SK-N-SH treated with all-trans-retinoic acid at 6 μM for 48 hours (cell line): ENCODE measurements around the gene ZNF441.
A peak's percentile ranks its signal among the peaks of the same experiment; 100 is the strongest.

Source experiments
- ATAC-seq: fragments of 200-7000 bp; cut with Tn5 transposase; 3 replicates; pipeline ENCODE4 v1.9.1; 2020; ENCODE audit warnings: mild to moderate bottlenecking, moderate library complexity
- ARNTL ChIP-seq: fragments of 450-650 bp; formaldehyde crosslinking; IDR thresholded peaks from 2 replicates; pipeline ENCODE4 v1.5.0; 2020; ENCODE audit warnings: low read depth, mild to moderate bottlenecking, moderate library complexity, borderline replicate concordance
- BACH2 ChIP-seq: fragments of 250-450 bp; sonication (Bioruptor Pico); IDR thresholded peaks from 2 replicates; pipeline ENCODE4 v1.9.0; 2021; ENCODE audit warnings: mild to moderate bottlenecking, borderline replicate concordance
- CREB5 ChIP-seq: fragments of 250-450 bp; sonication (Bioruptor Pico); IDR thresholded peaks from 2 replicates; pipeline ENCODE4 v1.5.1; 2020; ENCODE audit warnings: low read depth, mild to moderate bottlenecking, moderate library complexity
- CSDC2 ChIP-seq: fragments of 250-450 bp; sonication (Bioruptor Pico); IDR thresholded peaks from 2 replicates; pipeline ENCODE4 v1.5.0; 2020; ENCODE audit warnings: mild to moderate bottlenecking, moderate library complexity
- CSRNP3 ChIP-seq: fragments of 250-450 bp; sonication (Bioruptor Pico); IDR thresholded peaks from 2 replicates; pipeline ENCODE4 v1.5.1; 2021; ENCODE audit warnings: mild to moderate bottlenecking, moderate library complexity
- ESRRG ChIP-seq: fragments of 250-450 bp; sonication (Bioruptor Pico); IDR thresholded peaks from 2 replicates; pipeline ENCODE4 v1.6.1; 2021; ENCODE audit warnings: mild to moderate bottlenecking
- GLIS3 ChIP-seq: fragments of 250-450 bp; sonication (Bioruptor Pico); IDR thresholded peaks from 2 replicates; pipeline ENCODE4 v1.5.0; 2020; ENCODE audit warnings: mild to moderate bottlenecking, moderate library complexity
- ISL1 ChIP-seq: fragments of 250-450 bp; sonication (Bioruptor Pico); IDR thresholded peaks from 2 replicates; pipeline ENCODE4 v2.1.2; 2022; ENCODE audit warnings: mild to moderate bottlenecking, moderate library complexity
- OSR1 ChIP-seq: fragments of 250-450 bp; sonication (Bioruptor Pico); IDR thresholded peaks from 2 replicates; pipeline ENCODE4 v1.8.0; 2022; ENCODE audit warnings: moderate library complexity, mild to moderate bottlenecking, inconsistent platforms
- PATZ1 ChIP-seq: fragments of 250-450 bp; sonication (Bioruptor Pico); IDR thresholded peaks from 2 replicates; pipeline ENCODE4 v1.8.0; 2020; ENCODE audit warnings: mild to moderate bottlenecking, moderate library complexity, borderline replicate concordance
- POU6F1 ChIP-seq: fragments of 250-450 bp; sonication (Bioruptor Pico); IDR thresholded peaks from 2 replicates; pipeline ENCODE4 v1.8.0; 2021; ENCODE audit warnings: low read depth, mild to moderate bottlenecking, moderate library complexity, borderline replicate concordance
- PPARA ChIP-seq: fragments of 250-450 bp; sonication (Bioruptor Pico); IDR thresholded peaks from 2 replicates; pipeline ENCODE4 v1.5.0; 2020; ENCODE audit warnings: mild to moderate bottlenecking, borderline replicate concordance
- SNAI2 ChIP-seq: fragments of 250-450 bp; sonication (Bioruptor Pico); IDR thresholded peaks from 2 replicates; pipeline ENCODE4 v1.5.0; 2020; ENCODE audit warnings: mild to moderate bottlenecking, moderate library complexity
- TCF4 ChIP-seq: fragments of 250-450 bp; sonication (Bioruptor Pico); IDR thresholded peaks from 2 replicates; pipeline ENCODE4 v1.8.0; 2021; ENCODE audit warnings: mild to moderate bottlenecking, moderate library complexity, borderline replicate concordance
- TOX ChIP-seq: fragments of 250-450 bp; sonication (Bioruptor Pico); IDR thresholded peaks from 2 replicates; pipeline ENCODE4 v1.8.0; 2021; ENCODE audit warnings: mild to moderate bottlenecking, moderate library complexity, borderline replicate concordance
- TSHZ2 ChIP-seq: fragments of 250-450 bp; sonication (Bioruptor Pico); IDR thresholded peaks from 2 replicates; pipeline ENCODE4 v1.5.0; 2020; ENCODE audit warnings: mild to moderate bottlenecking, moderate library complexity
- ZC3H10 ChIP-seq: fragments of 250-450 bp; sonication (Bioruptor Pico); IDR thresholded peaks from 2 replicates; pipeline ENCODE4 v1.5.1; 2021; ENCODE audit warnings: mild to moderate bottlenecking, moderate library complexity
- ZFP3 ChIP-seq: fragments of 250-450 bp; sonication (Bioruptor Pico); IDR thresholded peaks from 2 replicates; pipeline ENCODE4 v1.5.0; 2020; ENCODE audit warnings: mild to moderate bottlenecking, moderate library complexity
- ZFP30 ChIP-seq: fragments of 450-650 bp; formaldehyde crosslinking; IDR thresholded peaks from 2 replicates; pipeline ENCODE4 v1.5.0; 2022; ENCODE audit warnings: mild to moderate bottlenecking, moderate library complexity
- ZNF565 ChIP-seq: fragments of 450-650 bp; formaldehyde crosslinking; conservative IDR thresholded peaks from 2 replicates; pipeline ENCODE4 v1.5.0; 2020; ENCODE audit warnings: low read depth, mild to moderate bottlenecking, moderate library complexity
- ZNF70 ChIP-seq: fragments of 450-650 bp; formaldehyde crosslinking; IDR thresholded peaks from 2 replicates; pipeline ENCODE4 v1.5.0; 2020; ENCODE audit warnings: mild to moderate bottlenecking, moderate library complexity
- ZNF8 ChIP-seq: fragments of 450-650 bp; formaldehyde crosslinking; IDR thresholded peaks from 2 replicates; pipeline ENCODE4 v1.5.0; 2020; ENCODE audit warnings: mild to moderate bottlenecking, moderate library complexity

Gene ZNF441

GRCh38 chr19:11814029-11814699, 47.4 kb downstream of the ZNF441 start, which contains the start of gene ZNF440:
Gene ZNF440 (plus strand): TSS chr19:11814273. CDS start chr19:11814448, 175 bp downstream.
- ATAC-seq = peak; percentile 99
- TF ChIP-seq CSDC2 (CRISPR knock-in tag) = no peak
- TF ChIP-seq ARNTL = no peak
- TF ChIP-seq ZNF8 (CRISPR knock-in tag) = no peak
- TF ChIP-seq ZNF565 (CRISPR knock-in tag) = no peak
- no peak for TF ChIP-seq ZNF70 (CRISPR knock-in tag)
- TF ChIP-seq ESRRG = no peak
- TF ChIP-seq ZFP30 (CRISPR knock-in tag) = no peak
- TF ChIP-seq CSRNP3 (CRISPR knock-in tag) = no peak
- TF ChIP-seq PPARA (CRISPR knock-in tag) = no peak
- no peak for TF ChIP-seq CREB5 (CRISPR knock-in tag)
- no peak for TF ChIP-seq PATZ1 (CRISPR knock-in tag)
- TF ChIP-seq ZC3H10 (CRISPR knock-in tag) = no peak
- no peak for TF ChIP-seq BACH2 (CRISPR knock-in tag)
- no peak for TF ChIP-seq SNAI2
- no peak for TF ChIP-seq ZFP3 (CRISPR knock-in tag)
- no peak for TF ChIP-seq POU6F1 (CRISPR knock-in tag)
- no peak for TF ChIP-seq TSHZ2
- TF ChIP-seq TOX (CRISPR knock-in tag) = no peak
- TF ChIP-seq ISL1 (CRISPR knock-in tag) = no peak
- no peak for TF ChIP-seq OSR1 (CRISPR knock-in tag)

- peak; percentile 66 for ATAC-seq
- TF ChIP-seq CREB5 (CRISPR knock-in tag) = no peak
- TF ChIP-seq TCF4 (CRISPR knock-in tag) = no peak
- no peak for TF ChIP-seq ESRRG
- no peak for TF ChIP-seq POU6F1 (CRISPR knock-in tag)
- TF ChIP-seq ZNF8 (CRISPR knock-in tag) = no peak
- TF ChIP-seq PPARA (CRISPR knock-in tag) = no peak
- TF ChIP-seq OSR1 (CRISPR knock-in tag) = no peak
- TF ChIP-seq ZC3H10 (CRISPR knock-in tag) = no peak
- TF ChIP-seq GLIS3 (CRISPR knock-in tag) = no peak
- no peak for TF ChIP-seq ZNF70 (CRISPR knock-in tag)
- no peak for TF ChIP-seq CSRNP3 (CRISPR knock-in tag)
- no peak for TF ChIP-seq TOX (CRISPR knock-in tag)
- no peak for TF ChIP-seq ZFP3 (CRISPR knock-in tag)
Observed at GRCh38 chr19:11814700-11815035, 47.9 kb downstream of the ZNF441 start.
